HG03135 (cell line): ENCODE results near the gene SLC14A1.
"Not testable (repeated sequence)": the region's sequence is repeated elsewhere in the genome, so short reads cannot be mapped to it uniquely, and the experiment has no call there.

Source experiments
- ATAC-seq: cut with Tn5 transposase; IDR thresholded peaks from one replicate; pipeline ENCODE4 v1.9.1; 2021; ENCODE audit warnings: mild to moderate bottlenecking, moderate library complexity; ENCODE audit not compliant: unreplicated experiment

The SLC14A1 gene

GRCh38 chr18:45757005-45757404 is 33.0 kb downstream of the SLC14A1 start:
- ATAC-seq: no peak

- not testable (repeated sequence) for ATAC-seq
Observed at GRCh38 chr18:45757644-45758043, 33.7 kb downstream of the SLC14A1 start.

GRCh38 chr18:45760462-45761036 is 36.6 kb downstream of the SLC14A1 start:
- ATAC-seq: no peak

DNA sequence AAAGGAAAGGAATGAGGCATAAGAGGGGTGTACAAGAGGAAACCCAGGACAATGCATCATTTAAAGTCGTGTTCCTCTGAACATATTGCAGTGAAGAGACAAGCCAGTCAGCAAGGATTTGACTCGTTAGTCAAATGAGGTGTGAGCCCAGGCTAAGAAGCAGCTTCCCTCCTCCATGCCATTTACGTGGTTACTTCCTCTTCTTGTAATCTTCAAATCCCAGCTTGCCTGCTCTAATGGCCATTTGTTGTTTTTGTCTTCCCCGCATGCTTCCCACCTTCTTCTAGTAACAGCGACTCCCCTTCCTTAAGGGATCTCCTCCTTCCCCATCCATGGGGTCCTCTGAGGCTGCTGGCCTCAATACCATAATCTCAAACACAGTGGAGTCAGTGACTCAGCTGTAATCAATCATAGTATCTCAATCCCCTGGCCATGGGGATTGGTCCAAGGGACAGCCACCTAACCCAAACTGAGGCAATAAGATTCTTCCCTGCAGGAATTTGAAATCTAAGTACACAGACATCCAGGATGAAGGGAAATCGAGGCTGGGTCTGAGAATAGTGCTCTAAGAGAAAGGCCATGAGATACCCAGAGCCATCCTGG is 37.6 kb downstream of the SLC14A1 start:
- no peak for ATAC-seq

GRCh38 chr18:45764000-45764686 is 40.2 kb downstream of the SLC14A1 start:
- ATAC-seq: no peak

DNA sequence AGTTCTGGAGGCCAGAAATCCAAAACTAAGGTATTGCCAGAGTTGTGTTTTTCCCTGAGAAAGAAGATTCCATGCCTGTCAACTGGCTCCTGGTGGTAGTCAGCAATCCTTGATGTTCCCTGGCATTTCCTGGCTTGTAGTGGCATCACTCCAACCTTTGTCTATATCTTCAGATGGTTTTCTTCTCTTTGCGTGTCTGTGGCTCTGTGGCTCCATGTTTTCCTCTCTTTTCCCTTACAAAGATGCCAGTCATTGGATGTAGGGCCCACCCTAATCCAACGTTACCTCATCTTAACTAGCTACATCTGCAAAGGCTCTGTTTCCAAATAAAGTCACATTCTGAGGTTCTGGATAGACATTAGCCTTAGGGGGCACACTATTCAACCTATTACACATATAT is 41.8 kb downstream of the SLC14A1 start:
- ATAC-seq: no peak

DNA sequence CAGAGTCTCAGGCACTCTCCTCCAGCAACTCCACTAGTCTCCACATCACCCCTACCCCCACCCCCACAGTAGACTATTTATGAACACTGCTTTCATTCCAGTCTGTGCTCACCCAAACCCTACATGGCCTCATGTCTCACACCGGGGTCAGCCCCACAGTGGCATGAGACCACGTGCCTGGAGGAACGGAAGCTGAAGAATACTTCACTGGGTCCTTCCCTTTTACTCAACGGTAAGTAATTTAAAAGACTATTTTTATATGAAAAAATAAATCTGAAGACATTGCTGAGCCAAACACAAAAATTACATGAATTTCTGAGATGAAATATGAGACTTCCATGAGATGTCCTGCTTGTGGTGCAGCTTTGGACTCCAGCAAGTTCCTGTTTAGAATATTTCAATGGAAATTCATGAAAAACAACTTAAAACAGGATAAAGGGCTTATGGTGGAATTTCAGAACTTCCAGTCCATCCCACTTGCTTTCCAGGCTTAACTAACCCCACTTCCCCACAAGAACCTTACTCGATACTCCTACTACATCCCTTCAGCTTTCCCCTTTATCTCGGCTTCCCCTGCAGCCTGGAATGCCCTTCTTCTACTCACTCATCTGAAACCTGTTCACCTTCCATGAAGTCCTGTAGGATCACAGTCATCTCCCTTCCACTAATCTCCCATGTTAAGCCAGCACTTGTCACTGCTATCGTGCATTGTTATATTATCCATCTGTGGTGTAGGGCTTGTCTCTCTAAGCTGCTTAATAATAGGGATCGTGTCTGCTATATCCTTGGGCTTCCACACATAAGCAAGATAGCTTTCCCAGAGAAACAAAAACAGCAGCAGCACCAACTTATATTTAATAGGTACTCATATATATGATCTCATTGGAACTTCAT is 47.9 kb downstream of the SLC14A1 start:
- ATAC-seq: no peak

GRCh38 chr18:45774065-45774521 is 50.1 kb downstream of the SLC14A1 start:
- ATAC-seq: no peak

DNA sequence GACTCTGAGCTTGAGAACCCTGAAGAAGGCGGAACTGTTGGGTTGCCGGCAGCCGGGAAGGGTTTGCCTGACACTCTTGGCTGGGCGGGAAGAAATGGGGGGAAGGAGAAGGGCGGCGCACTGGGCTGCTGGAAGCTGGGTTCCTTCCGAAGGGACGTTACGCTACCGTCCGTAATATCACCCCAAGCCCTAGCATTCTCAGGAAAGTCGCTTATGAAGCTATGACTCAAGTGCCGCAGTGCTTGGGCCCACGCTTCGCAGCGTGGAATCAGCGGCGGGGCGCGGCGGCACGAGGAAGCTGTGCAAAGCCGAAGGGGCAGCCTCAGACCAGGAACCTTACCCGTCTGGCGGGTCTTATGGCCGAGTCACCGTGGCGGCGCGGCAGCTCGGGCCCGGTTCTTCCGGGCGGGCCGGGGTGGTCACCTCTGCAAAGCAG is 51.3 kb downstream of the SLC14A1 start:
- ATAC-seq: peak; percentile 50

DNA sequence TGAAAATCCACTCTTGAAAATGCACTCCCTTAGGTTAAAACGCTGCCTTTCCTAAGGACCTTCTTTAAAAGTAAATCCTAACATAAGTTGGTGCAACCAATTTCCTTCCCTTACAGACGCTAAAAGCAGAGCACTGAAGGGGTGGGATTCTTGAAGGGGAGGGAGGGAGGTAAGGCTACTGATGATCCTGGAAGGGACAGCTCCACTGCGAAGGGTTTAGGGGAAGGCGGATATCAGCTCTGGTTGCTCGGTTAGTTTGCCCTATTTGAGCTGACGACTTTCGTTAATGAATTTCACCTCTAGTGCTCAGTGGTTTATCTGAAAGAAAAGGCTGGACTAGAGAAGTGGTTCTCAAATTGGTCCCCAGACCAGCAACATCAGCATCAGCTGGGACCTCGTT is 51.8 kb downstream of the SLC14A1 start:
- no peak for ATAC-seq

GRCh38 chr18:45777393-45777792 is 53.4 kb downstream of the SLC14A1 start:
- no peak for ATAC-seq

GRCh38 chr18:45780568-45780967 is 56.6 kb downstream of the SLC14A1 start:
- ATAC-seq: no peak

GRCh38 chr18:45782662-45783061 is 58.7 kb downstream of the SLC14A1 start:
- no peak for ATAC-seq

GRCh38 chr18:45783097-45784075 is 59.4 kb downstream of the SLC14A1 start:
- no peak for ATAC-seq

GRCh38 chr18:45785134-45785533 is 61.2 kb downstream of the SLC14A1 start:
- ATAC-seq: peak; percentile 63

GRCh38 chr18:45786941-45787340 is 63.0 kb downstream of the SLC14A1 start:
- ATAC-seq: no peak

DNA sequence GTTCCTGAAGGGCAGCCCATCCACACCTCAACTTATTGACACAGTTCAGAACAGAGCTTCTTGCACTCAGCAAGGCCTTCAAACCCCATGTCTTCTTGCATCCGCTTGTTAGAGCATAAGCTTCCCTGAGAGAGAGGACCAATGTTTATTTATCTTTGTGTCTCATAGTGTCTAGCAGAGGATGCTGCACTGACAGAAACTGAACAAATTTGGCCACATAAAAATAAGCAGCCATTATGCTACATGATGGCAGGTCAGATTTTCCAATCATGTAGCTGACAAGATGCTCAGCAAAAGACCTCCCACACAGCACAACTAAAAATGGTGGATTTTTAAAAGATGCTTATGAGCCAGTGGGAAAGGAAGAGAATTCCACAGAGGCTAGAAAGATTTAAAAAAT is 63.4 kb downstream of the SLC14A1 start:
- ATAC-seq: no peak

DNA sequence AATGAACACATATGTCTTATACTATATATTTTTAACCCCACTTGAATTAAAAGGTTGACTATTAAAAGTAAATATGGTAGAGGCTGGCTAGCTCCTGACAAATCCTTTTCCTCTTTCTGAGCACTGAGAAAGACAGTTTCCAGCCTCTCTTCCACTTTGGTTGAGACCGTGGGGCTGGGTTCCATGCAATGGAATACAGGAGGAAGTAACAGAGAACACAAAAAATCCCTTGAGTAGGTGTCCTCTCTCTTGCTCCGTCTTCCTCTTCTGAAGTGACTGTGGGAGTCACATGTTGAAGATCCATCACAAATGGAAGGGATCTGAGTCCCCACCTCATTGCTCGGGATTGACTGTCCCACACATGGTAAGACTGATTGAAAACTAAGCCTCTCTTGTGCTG is 64.9 kb downstream of the SLC14A1 start:
- ATAC-seq: no peak

DNA sequence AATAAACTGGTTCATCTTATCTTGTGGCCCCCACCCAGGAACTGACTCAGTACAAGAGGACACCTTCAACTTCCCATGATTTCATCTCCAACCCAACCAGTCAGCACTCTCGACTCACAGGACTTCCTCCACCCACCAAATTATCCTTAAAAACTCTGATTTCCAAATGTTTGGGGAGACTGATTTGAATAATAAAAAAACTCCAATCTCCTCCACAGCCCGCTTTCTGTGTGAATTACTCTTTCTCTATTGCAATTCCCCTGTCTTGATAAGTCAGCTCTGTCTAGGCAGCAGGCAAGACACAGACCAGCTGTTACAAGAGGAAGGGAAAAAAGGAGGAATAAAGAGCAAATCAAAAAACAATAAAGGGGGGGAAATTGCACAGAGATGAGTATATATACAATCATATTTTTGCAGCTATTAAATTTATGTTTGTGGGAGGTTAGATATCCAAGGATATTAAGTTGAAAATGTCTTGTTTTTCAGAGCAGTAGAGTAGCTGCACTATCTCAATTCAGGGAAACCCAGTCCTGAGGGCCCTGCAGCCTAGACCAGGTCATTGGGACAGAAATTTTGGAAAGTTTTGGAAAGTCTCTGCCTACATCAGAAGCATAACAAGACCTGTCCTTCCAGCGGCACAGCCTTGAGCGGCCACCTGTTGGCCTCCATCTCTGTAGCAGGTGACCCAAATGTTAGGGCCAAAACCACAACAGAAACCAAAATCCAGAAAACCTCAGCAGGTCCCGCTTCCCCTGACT is 68.7 kb downstream of the SLC14A1 start:
- ATAC-seq: no peak
